GM12874 (cell line): ENCODE results near the gene VAC14.

ENCODE experiments used
- CTCF ChIP-seq: IDR thresholded peaks from 2 replicates; pipeline ENCODE4 v1.5.1; 2011; ENCODE audit warnings: low read depth, mild to moderate bottlenecking, control low read depth, low read length, moderate library complexity; ENCODE audit not compliant: insufficient read depth

The VAC14 gene

DNA sequence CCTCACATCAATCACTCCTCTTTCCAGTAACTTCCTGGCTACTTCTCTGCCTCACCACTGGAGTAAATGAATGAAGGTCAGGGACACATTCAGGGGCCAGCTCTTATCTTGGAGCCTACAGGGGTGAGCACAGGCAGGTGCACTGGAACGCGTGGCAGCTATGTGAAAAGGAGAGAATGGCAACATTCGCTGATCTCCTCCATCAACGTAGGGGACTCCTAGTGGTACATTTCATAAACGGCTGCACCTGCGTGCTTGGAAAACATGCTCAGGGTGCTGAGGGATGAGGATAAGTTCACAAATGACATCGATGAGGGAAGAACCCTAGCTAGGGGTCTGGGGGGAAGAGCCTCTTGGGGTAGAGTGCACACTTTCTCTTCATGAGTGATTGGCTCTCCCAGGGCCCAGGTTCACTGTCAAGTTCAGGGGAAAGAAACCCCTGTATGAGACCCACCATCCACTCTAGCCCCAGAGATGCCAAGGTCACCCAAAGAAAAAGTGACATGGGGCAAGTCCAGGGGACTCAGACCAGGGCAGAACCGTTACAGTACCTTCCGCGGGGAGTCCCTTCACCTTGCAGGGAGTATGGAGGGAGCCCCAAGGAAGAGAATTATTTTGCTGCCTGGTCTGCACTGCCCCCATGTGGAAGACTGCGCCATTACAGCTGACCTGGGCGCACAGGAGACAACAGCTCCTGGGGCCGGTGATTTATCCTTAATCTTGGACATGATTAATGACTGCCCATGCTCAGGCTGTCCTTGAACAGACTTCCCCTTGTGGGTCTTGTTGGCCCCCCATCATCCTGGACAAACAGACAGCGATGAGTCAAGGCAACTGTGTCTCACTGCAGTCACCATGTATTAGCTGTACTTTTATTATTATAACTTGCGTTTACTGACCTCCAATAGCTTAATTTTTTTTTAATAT, 30.1 kb downstream of the VAC14 start:
- TF ChIP-seq CTCF, result peak; percentile 92

- no peak for TF ChIP-seq CTCF
Measured at GRCh38 chr16:70770291-70770625, 30.7 kb downstream of the VAC14 start.

- TF ChIP-seq CTCF, result no peak
Measured at GRCh38 chr16:70769761-70770160, 31.2 kb downstream of the VAC14 start.

- TF ChIP-seq CTCF, result no peak
Measured at GRCh38 chr16:70769131-70769530, 31.8 kb downstream of the VAC14 start.

GRCh38 chr16:70768203-70768580, 32.8 kb downstream of the VAC14 start:
- no peak for TF ChIP-seq CTCF

GRCh38 chr16:70767377-70768202, 33.4 kb downstream of the VAC14 start:
- TF ChIP-seq CTCF, result no peak

DNA sequence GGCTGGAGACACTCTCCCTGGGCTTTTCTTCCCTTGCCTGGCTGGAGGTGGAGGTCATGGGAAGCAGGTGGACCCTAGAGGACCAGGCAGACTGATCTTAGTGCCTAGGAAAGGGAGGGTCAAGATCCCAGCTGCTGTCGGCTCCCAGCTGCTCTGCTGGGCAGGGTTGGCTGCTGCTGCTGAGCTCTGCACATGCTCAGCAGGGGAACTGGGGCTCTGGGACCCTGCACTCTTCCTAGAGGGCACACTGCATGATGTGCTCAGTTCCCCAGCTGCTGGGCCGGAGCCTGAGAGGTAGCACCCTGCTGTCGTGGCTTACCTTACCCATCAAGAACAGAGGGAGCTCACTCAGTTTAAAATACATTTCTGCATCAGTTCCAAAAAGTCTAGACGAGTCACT, 34.3 kb downstream of the VAC14 start:
- no peak for TF ChIP-seq CTCF
